GM20000 (cell line): ENCODE measurements around the gene SPTLC3.

ENCODE experiments used
- DNase-seq: peaks from one replicate; pipeline ENCODE4 v3.0.0; 2012; ENCODE audit warnings: low spot score
- CTCF ChIP-seq: IDR thresholded peaks from 2 replicates; pipeline ENCODE4 v1.5.1; 2012; ENCODE audit warnings: mild to moderate bottlenecking, control low read depth; ENCODE audit errors: extremely low read depth, missing control alignments

SPTLC3 gene

GRCh38 chr20:13054011-13054410, 45.2 kb downstream of the SPTLC3 start:
- no peak for DNase-seq
- TF ChIP-seq CTCF = no peak

GRCh38 chr20:13058666-13059389, 50.1 kb downstream of the SPTLC3 start:
- DNase-seq = no peak
- no peak for TF ChIP-seq CTCF

- TF ChIP-seq CTCF = no peak
- no peak for DNase-seq
Observed at GRCh38 chr20:13059398-13060136, 50.8 kb downstream of the SPTLC3 start.

- no peak for TF ChIP-seq CTCF
- DNase-seq = no peak
Observed at GRCh38 chr20:13060327-13060726, 51.6 kb downstream of the SPTLC3 start.

- no peak for TF ChIP-seq CTCF
Observed at GRCh38 chr20:13061381-13061780, 52.6 kb downstream of the SPTLC3 start.

GRCh38 chr20:13062789-13063188, 54.0 kb downstream of the SPTLC3 start:
- no peak for TF ChIP-seq CTCF
- DNase-seq = no peak

More at GRCh38 chr20:13061381-13061780, 52.6 kb downstream of the SPTLC3 start:
- DNase-seq = no peak

- no peak for TF ChIP-seq CTCF
- no peak for DNase-seq
Observed at GRCh38 chr20:13068336-13068735, 59.6 kb downstream of the SPTLC3 start.
